ES-I3 (cell line): ENCODE results near the gene BLTP2.
"Not testable (repeated sequence)": the region's sequence is repeated elsewhere in the genome, so short reads cannot be mapped to it uniquely, and the experiment has no call there.

ENCODE experiments used
- H3K36me3 ChIP-seq: 2 replicates; pipeline ENCODE4 v1.6.1; 2013; ENCODE audit warnings: mild to moderate bottlenecking, low read length, control low read depth, moderate library complexity; ENCODE audit not compliant: insufficient read depth
- H3K4me1 ChIP-seq: 2 replicates; pipeline ENCODE4 v1.6.1; 2013; ENCODE audit warnings: mild to moderate bottlenecking, control low read depth, low read length; ENCODE audit not compliant: insufficient read depth
- H3K9ac ChIP-seq: 2 replicates; pipeline ENCODE4 v1.6.1; 2013; ENCODE audit warnings: low read depth, mild to moderate bottlenecking, low read length, moderate library complexity
- H3K9me3 ChIP-seq: 2 replicates; pipeline ENCODE4 v1.6.1; 2013; ENCODE audit warnings: mild to moderate bottlenecking, low read length, moderate library complexity; ENCODE audit not compliant: control insufficient read depth, insufficient read depth

The BLTP2 gene

GRCh38 chr17:28626818-28627217, 18.1 kb downstream of the BLTP2 start:
- Histone ChIP-seq H3K4me1 (no peaks in the 10 kb centered on the region), H3K9ac (no peak overlapping the region), H3K36me3 (peaks cover 41% of the 10 kb centered on the region), H3K9me3 (no peaks in the 10 kb centered on the region)

GRCh38 chr17:28624148-28624547, 20.8 kb downstream of the BLTP2 start:
- Histone ChIP-seq H3K9ac (no peak overlapping the region), H3K4me1 (no peaks in the 10 kb centered on the region), H3K9me3 (no peaks in the 10 kb centered on the region), H3K36me3 (peaks cover 52% of the 10 kb centered on the region)

- Histone ChIP-seq H3K4me1 (no peaks in the 10 kb centered on the region), H3K9ac (no peak overlapping the region), H3K9me3 (no peaks in the 10 kb centered on the region), H3K36me3 (peaks cover 57% of the 10 kb centered on the region)
These were observed 21.3 kb downstream of the BLTP2 start for GRCh38 chr17:28623696-28624095.

- Histone ChIP-seq H3K9me3 (no peaks in the 10 kb centered on the region), H3K9ac (no peak overlapping the region), H3K36me3 (peaks cover 55% of the 10 kb centered on the region), H3K4me1 (no peaks in the 10 kb centered on the region)
These were observed 22.8 kb downstream of the BLTP2 start for GRCh38 chr17:28622186-28622585.

- H3K9ac ChIP-seq: no peak overlapping the region
- H3K4me1 ChIP-seq: no peaks in the 10 kb centered on the region
- no peaks in the 10 kb centered on the region for H3K9me3 ChIP-seq
- peaks cover 66% of the 10 kb centered on the region for H3K36me3 ChIP-seq
These were observed 24.9 kb downstream of the BLTP2 start for GRCh38 chr17:28620010-28620409.

GRCh38 chr17:28618464-28618863, 26.5 kb downstream of the BLTP2 start:
- Histone ChIP-seq H3K4me1 (no peaks in the 10 kb centered on the region), H3K9ac (no peak overlapping the region), H3K9me3 (no peaks in the 10 kb centered on the region), H3K36me3 (peaks cover 63% of the 10 kb centered on the region)

- no peaks in the 10 kb centered on the region for H3K4me1 ChIP-seq
- H3K36me3 ChIP-seq: peaks cover 60% of the 10 kb centered on the region
- H3K9me3 ChIP-seq: no peaks in the 10 kb centered on the region
- no peak overlapping the region for H3K9ac ChIP-seq
These were observed 28.7 kb downstream of the BLTP2 start for GRCh38 chr17:28616281-28616680.

GRCh38 chr17:28615260-28615940, 29.6 kb downstream of the BLTP2 start:
- Histone ChIP-seq H3K36me3 (peaks cover 56% of the 10 kb centered on the region), H3K9ac (no peak overlapping the region), H3K9me3 (no peaks in the 10 kb centered on the region), H3K4me1 (no peaks in the 10 kb centered on the region)

- H3K4me1 ChIP-seq: no peaks in the 10 kb centered on the region
- H3K9ac ChIP-seq: no peak within 1 kb of the TSS
- no peaks in the 10 kb centered on the region for H3K9me3 ChIP-seq
- H3K36me3 ChIP-seq: peaks cover 48% of the 10 kb centered on the region
These were observed 31.0 kb downstream of the BLTP2 start, which contains the start of gene RSKR for GRCh38 chr17:28613931-28614381. Gene RSKR, minus strand, starts transcription at chr17:28614185. Its CDS starts 24 bp downstream, at chr17:28614161.

- Histone ChIP-seq H3K36me3 (peaks cover 43% of the 10 kb centered on the region), H3K4me1 (no peaks in the 10 kb centered on the region), H3K9ac (no peak overlapping the region), H3K9me3 (no peaks in the 10 kb centered on the region)
These were observed 31.8 kb downstream of the BLTP2 start for GRCh38 chr17:28612936-28613872.

GRCh38 chr17:28612531-28612930, 32.4 kb downstream of the BLTP2 start:
- Histone ChIP-seq H3K36me3 (peaks cover 42% of the 10 kb centered on the region), H3K9ac (no peak overlapping the region), H3K4me1 (no peaks in the 10 kb centered on the region), H3K9me3 (no peaks in the 10 kb centered on the region)

GRCh38 chr17:28610376-28610775, 34.6 kb downstream of the BLTP2 start:
- no peaks in the 10 kb centered on the region for H3K4me1 ChIP-seq
- H3K9ac ChIP-seq: no peak overlapping the region
- peaks cover 25% of the 10 kb centered on the region for H3K36me3 ChIP-seq
- no peaks in the 10 kb centered on the region for H3K9me3 ChIP-seq

- H3K9ac ChIP-seq, H3K9me3 ChIP-seq, H3K4me1 ChIP-seq, H3K36me3 ChIP-seq: not testable (repeated sequence)
These were observed 40.9 kb downstream of the BLTP2 start for GRCh38 chr17:28604031-28604430.

GRCh38 chr17:28599311-28600184, 45.4 kb downstream of the BLTP2 start:
- peaks cover 5% of the 10 kb centered on the region; the same call in 1 of the 2 replicates for H3K4me1 ChIP-seq
- peak overlapping the region; percentile 98 for H3K9ac ChIP-seq
- H3K36me3 ChIP-seq: no peaks in the 10 kb centered on the region
- H3K9me3 ChIP-seq: no peaks in the 10 kb centered on the region
